Endothelial cell of umbilical vein (primary cell): ENCODE data around the gene EDEM2. TPM values are rescaled to one million over a fixed set of nuclear protein-coding genes. Genes with fewer than 3 reads are reported as not detected.

Experiments
- BruUV-seq: library from RNA; stranded (reverse); fragments of 400-500 nt; replicated peaks from 2 replicates; lab custom pipeline; 2021; lab: Mats Ljungman, UMichigan
- CTCF ChIA-PET: fragments of 300-600, 350-600 bp; sonication (Branson Sonifier 250); formaldehyde crosslinking; loops from one replicate; lab custom pipeline; 2021; ENCODE audit warnings: antibody characterized with exemption, inconsistent platforms; lab: Charles Lee
- POLR2A ChIA-PET: fragments of 300-600, 350-600 bp; sonication (Branson Sonifier 250); formaldehyde crosslinking; loops from one replicate; lab custom pipeline; 2021; ENCODE audit warnings: antibody characterized with exemption, inconsistent platforms; lab: Charles Lee
- DNase-seq: peaks from one replicate; pipeline ENCODE4 v3.0.0-alpha.2; 2011; ENCODE audit warnings: low read depth, low spot score
- FAIRE-seq: peaks from 2 replicates; lab custom pipeline; 2011; peaks lifted over from hg19 to GRCh38; lab: Jason Lieb, UNC
- H2AFZ ChIP-seq: 2 replicates; pipeline ENCODE4 v1.6.0; 2012; ENCODE audit warnings: low read depth, low read length, control low read depth, inconsistent platforms
- H3K27ac ChIP-seq: 2 replicates; pipeline ENCODE4 v1.5.1; 2011; ENCODE audit warnings: low read depth, mild to moderate bottlenecking, control low read depth, low read length, moderate library complexity; ENCODE audit not compliant: insufficient read depth
- H3K27me3 ChIP-seq, 2 experiments: 2 replicates each; pipeline versions ENCODE4 v1.6.0 to v1.6.1; 2011; ENCODE audit warnings: low read length in 2 of 2, mixed read lengths in 1 of 2; ENCODE audit not compliant: control insufficient read depth in 2 of 2, insufficient read depth in 2 of 2
- H3K36me3 ChIP-seq, 2 experiments: 2 replicates in 1 of 2; 3 replicates in 1 of 2; pipeline ENCODE4 v1.5.1; 2011; ENCODE audit warnings: low read length in 2 of 2, mild to moderate bottlenecking in 1 of 2, moderate library complexity in 1 of 2; ENCODE audit not compliant: control insufficient read depth in 2 of 2, insufficient read depth in 2 of 2; ENCODE audit errors: extremely low read depth in 1 of 2
- H3K4me1 ChIP-seq: 3 replicates; pipeline ENCODE4 v1.5.1; 2011; ENCODE audit warnings: mild to moderate bottlenecking, low read length; ENCODE audit not compliant: control insufficient read depth, insufficient read depth; ENCODE audit errors: extremely low read depth
- H3K4me2 ChIP-seq: 2 replicates; pipeline ENCODE4 v1.6.1; 2011; ENCODE audit warnings: low read length, control low read depth, mixed read lengths; ENCODE audit not compliant: insufficient read depth
- H3K4me3 ChIP-seq, 3 experiments: fragments of 200-600 bp in 1 of 3; sonication (generic), shearing (Covaris generic) in 1 of 3; replicated peaks in 1 of 3; 2 replicates each; pipeline ENCODE4 v1.5.1; 2011 to 2016; ENCODE audit warnings: control low read depth in 3 of 3, low read length in 3 of 3, mild to moderate bottlenecking in 2 of 3, inconsistent platforms in 1 of 3, low read depth in 1 of 3, moderate library complexity in 1 of 3; ENCODE audit not compliant: insufficient read depth in 1 of 3
- H3K79me2 ChIP-seq: 2 replicates; pipeline ENCODE4 v1.6.0; 2012; ENCODE audit warnings: low read length, inconsistent platforms; ENCODE audit not compliant: control insufficient read depth, insufficient read depth
- H3K9ac ChIP-seq: replicated peaks from 2 replicates; pipeline ENCODE3; 2011; ENCODE audit warnings: low read length, control low read depth; ENCODE audit not compliant: insufficient read depth; ENCODE audit errors: extremely low read depth
- H3K9me1 ChIP-seq: replicated peaks from 3 replicates; pipeline ENCODE4 v1.6.0; 2011; ENCODE audit warnings: mild to moderate bottlenecking, low read length; ENCODE audit not compliant: control insufficient read depth, insufficient read depth; ENCODE audit errors: extremely low read depth
- H3K9me3 ChIP-seq: replicated peaks from 2 replicates; pipeline ENCODE4 v1.5.1; 2012; ENCODE audit warnings: low read length, inconsistent platforms; ENCODE audit not compliant: control insufficient read depth, insufficient read depth
- H4K20me1 ChIP-seq: replicated peaks from 2 replicates; pipeline ENCODE3; 2011; ENCODE audit warnings: mild to moderate bottlenecking, low read length; ENCODE audit not compliant: control insufficient read depth, insufficient read depth; ENCODE audit errors: extremely low read depth
- EZH2 ChIP-seq: IDR thresholded peaks from 2 replicates; pipeline ENCODE4 v1.6.1; 2012; ENCODE audit warnings: borderline replicate concordance, low read depth, mild to moderate bottlenecking, moderate library complexity, low read length, inconsistent platforms; ENCODE audit not compliant: severe bottlenecking
- FOS ChIP-seq: IDR thresholded peaks from 2 replicates; pipeline ENCODE4 v1.6.1; 2011; ENCODE audit warnings: mild to moderate bottlenecking, low read length, moderate library complexity, borderline replicate concordance; ENCODE audit not compliant: insufficient read depth
- GATA2 ChIP-seq: IDR thresholded peaks from 2 replicates; pipeline ENCODE4 v1.7.0; 2011; ENCODE audit warnings: low read depth, mild to moderate bottlenecking, moderate library complexity, mixed read lengths, low read length; ENCODE audit not compliant: insufficient read length, insufficient read depth
- JUN ChIP-seq: IDR thresholded peaks from 2 replicates; pipeline ENCODE4 v1.6.1; 2011; ENCODE audit warnings: borderline replicate concordance, low read depth; ENCODE audit not compliant: insufficient read length, insufficient read depth
- MAX ChIP-seq: IDR thresholded peaks from 2 replicates; pipeline ENCODE4 v1.6.1; 2011; ENCODE audit not compliant: insufficient read depth, insufficient read length
- MYC ChIP-seq: IDR thresholded peaks from one replicate; pipeline ENCODE4 v1.6.1; 2011; ENCODE audit warnings: mild to moderate bottlenecking, low read depth, low read length
- POLR2A ChIP-seq: IDR thresholded peaks from 2 replicates; pipeline ENCODE4 v1.6.1; 2012; ENCODE audit warnings: low read depth, mild to moderate bottlenecking, control low read depth, low read length
- POLR2AphosphoS5 ChIP-seq: IDR thresholded peaks from 2 replicates; pipeline ENCODE4 v1.6.1; 2012; ENCODE audit warnings: low read depth, mild to moderate bottlenecking, control low read depth, low read length, moderate library complexity; ENCODE audit not compliant: insufficient read depth
- dilution Hi-C: fragments of 300-500 bp; cut with MboI; formaldehyde crosslinking; loops from one replicate; pipeline ENCODE4 v1.15.0; 2019; ENCODE audit warnings: low sequenced_read_pairs; ENCODE audit not compliant: extremely low pct_ligation_motif_present
- intact Hi-C: fragments of 100-400 bp; cut with micrococcal nuclease; formaldehyde crosslinking; loops from one replicate; pipeline ENCODE4 v1.10.0; 2022
- polyA plus RNA-seq, 4 experiments: library from polyadenylated mRNA; depleted of rRNA in 3 of 4; stranded (reverse) in 3 of 4; unstranded in 1 of 4; fragments of >200 nt; gene quantifications; 2 replicates each; pipeline versions ENCODE4 v1.2.1 to v1.2.3, GENCODE V29; 2011 to 2012; ENCODE audit warnings: missing spikeins in 1 of 4
- small RNA-seq: library from RNA; depleted of rRNA; stranded (forward); fragments of <200 nt; gene quantifications from one replicate; pipeline ENCODE3, GENCODE V24; 2012; ENCODE audit warnings: low replicate concordance, low read depth; ENCODE audit not compliant: insufficient read depth, insufficient read length
- total RNA-seq: library from RNA; stranded (reverse); gene quantifications from 2 replicates; pipeline ENCODE4 v1.2.3, GENCODE V29; 2021
- TF ChIP-seq, protein P1 (sequence below), 2 donors: IDR thresholded peaks; 1 replicate in 1 of 2; 2 replicates in 1 of 2; pipeline ENCODE4 v1.5.1; 2011; ENCODE audit warnings: low read length in 2 of 2, mild to moderate bottlenecking in 2 of 2, moderate library complexity in 2 of 2, control low read depth in 1 of 2, inconsistent platforms in 1 of 2, low read depth in 1 of 2; ENCODE audit not compliant: insufficient read depth in 1 of 2; ENCODE audit errors: extremely low read depth in 1 of 2

Gene EDEM2
- total and polyA plus RNA-seq, 2 donors (not counting 3 experiments of a cell fraction or from before 2014, with no cell fraction given): 29.1 to 39.5 TPM

DNA sequence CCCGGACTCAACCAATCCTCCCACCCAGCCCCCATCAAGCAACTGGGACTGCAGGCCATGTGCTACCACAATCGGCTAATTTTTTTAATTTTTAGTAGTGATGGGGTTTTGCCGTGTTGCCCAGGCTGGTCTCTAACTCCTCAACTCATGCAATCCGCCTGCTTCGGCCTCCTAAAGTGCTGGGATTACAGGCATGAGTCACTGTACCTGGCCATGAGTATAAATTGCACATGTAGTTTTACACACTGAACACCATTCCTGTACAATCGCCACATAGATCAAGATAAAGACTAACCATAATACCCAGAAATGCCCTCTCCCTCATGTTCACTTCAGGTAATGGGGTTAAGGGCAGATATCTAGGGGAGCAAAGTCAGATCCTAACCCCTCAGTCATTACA, 80.9 kb downstream of the EDEM2 start:
- peaks cover 4% of the 10 kb centered on the region for H3K9me1 ChIP-seq
- POLR2A ChIA-PET: no interaction called here
- H3K79me2 ChIP-seq: peaks cover 88% of the 10 kb centered on the region
- H3K4me3 ChIP-seq: no peak overlapping the region
- BruUV-seq: no TSS peak
- CTCF ChIA-PET: interaction anchor here (1.1 to 1.7 kb wide), 3 partner anchors 10 to 30 kb away, joined by 3 to 6 read pairs (median 6); no protein-coding TSS in a partner anchor
- no peaks in the 10 kb centered on the region for H3K9me3 ChIP-seq
- FAIRE-seq (no peak), DNase-seq (no peak)
- TF ChIP-seq JUN (no peak), EZH2 (no peak), MAX (no peak), FOS (no peak), GATA2 (no peak), POLR2AphosphoS5 (no peak), MYC (no peak), POLR2A (no peak)
- TF ChIP-seq, protein P1, sequence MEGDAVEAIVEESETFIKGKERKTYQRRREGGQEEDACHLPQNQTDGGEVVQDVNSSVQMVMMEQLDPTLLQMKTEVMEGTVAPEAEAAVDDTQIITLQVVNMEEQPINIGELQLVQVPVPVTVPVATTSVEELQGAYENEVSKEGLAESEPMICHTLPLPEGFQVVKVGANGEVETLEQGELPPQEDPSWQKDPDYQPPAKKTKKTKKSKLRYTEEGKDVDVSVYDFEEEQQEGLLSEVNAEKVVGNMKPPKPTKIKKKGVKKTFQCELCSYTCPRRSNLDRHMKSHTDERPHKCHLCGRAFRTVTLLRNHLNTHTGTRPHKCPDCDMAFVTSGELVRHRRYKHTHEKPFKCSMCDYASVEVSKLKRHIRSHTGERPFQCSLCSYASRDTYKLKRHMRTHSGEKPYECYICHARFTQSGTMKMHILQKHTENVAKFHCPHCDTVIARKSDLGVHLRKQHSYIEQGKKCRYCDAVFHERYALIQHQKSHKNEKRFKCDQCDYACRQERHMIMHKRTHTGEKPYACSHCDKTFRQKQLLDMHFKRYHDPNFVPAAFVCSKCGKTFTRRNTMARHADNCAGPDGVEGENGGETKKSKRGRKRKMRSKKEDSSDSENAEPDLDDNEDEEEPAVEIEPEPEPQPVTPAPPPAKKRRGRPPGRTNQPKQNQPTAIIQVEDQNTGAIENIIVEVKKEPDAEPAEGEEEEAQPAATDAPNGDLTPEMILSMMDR (IDR thresholded peaks at IDR 0.05; ENCODE audit: extremely low read depth in 1 of 2, insufficient read depth in 1 of 2, low read depth in 1 of 2, low read length in 2 of 2): no peak
- no peak overlapping the region for H3K4me2 ChIP-seq
- no peak overlapping the region for H3K27ac ChIP-seq
- intact Hi-C loops: no loop called here
- peaks cover 0 to 3% of the 10 kb centered on the region in 2 experiments for H3K36me3 ChIP-seq
- H3K27me3 ChIP-seq: no peaks in the 10 kb centered on the region
- H3K4me1 ChIP-seq: no peaks in the 10 kb centered on the region
- peaks cover 11% of the 10 kb centered on the region for H4K20me1 ChIP-seq
- dilution Hi-C loops: no loop called here
- no peak overlapping the region for H2AFZ ChIP-seq
- no peak overlapping the region for H3K9ac ChIP-seq

Small RNA genes within 50 kb of the gene (small RNA-seq; reads per million reads assigned to genes)
- gene RF00275: not detected
- gene RNA5SP483: not detected

Other genes starting within 250 kb of the EDEM2 start
- gene GSS, start 191.5 kb downstream of the EDEM2 start, total RNA-seq: 46.9 and 47.9 TPM in 2 replicates
- gene GSS, start 191.5 kb downstream of the EDEM2 start, polyA plus RNA-seq: 60.3 and 65.1 TPM in 2 replicates
- gene MYH7B, start 191.5 kb downstream of the EDEM2 start, total RNA-seq: 0.07 TPM in 1 of 2 replicates, not detected in the other
- 0.03 and 0.10 TPM in 2 replicates for gene MYH7B, start 191.5 kb downstream of the EDEM2 start, polyA plus RNA-seq
- 88.3 and 89.0 TPM in 2 replicates for gene TRPC4AP, start 54.5 kb downstream of the EDEM2 start, total RNA-seq
- 103 and 104 TPM in 2 replicates for gene TRPC4AP, start 54.5 kb downstream of the EDEM2 start, polyA plus RNA-seq
- 228 and 251 TPM in 2 replicates for gene PROCR, start 24.7 kb upstream of the EDEM2 start, total RNA-seq
- gene PROCR, start 24.7 kb upstream of the EDEM2 start, polyA plus RNA-seq: 376 and 414 TPM in 2 replicates
- gene MMP24, start 79.4 kb upstream of the EDEM2 start, total RNA-seq: 0.27 and 0.32 TPM in 2 replicates
- 0.48 and 0.54 TPM in 2 replicates for gene MMP24, start 79.4 kb upstream of the EDEM2 start, polyA plus RNA-seq
- 52.8 and 55.6 TPM in 2 replicates for gene MMP24OS, start 130.8 kb upstream of the EDEM2 start, total RNA-seq
- 35.1 and 43.2 TPM in 2 replicates for gene MMP24OS, start 130.8 kb upstream of the EDEM2 start, polyA plus RNA-seq
- gene EIF6, start 137.4 kb upstream of the EDEM2 start, total RNA-seq: 124 and 153 TPM in 2 replicates
- 286 and 383 TPM in 2 replicates for gene EIF6, start 137.4 kb upstream of the EDEM2 start, polyA plus RNA-seq
- not detected in 2 replicates for gene FAM83C, start 145.1 kb upstream of the EDEM2 start, total RNA-seq
- not detected in 2 replicates for gene FAM83C, start 145.1 kb upstream of the EDEM2 start, polyA plus RNA-seq